Measurements from ENCODE around the gene GAST. TPM values are rescaled to one million over a fixed set of nuclear protein-coding genes. Genes with fewer than 3 reads are reported as not detected.
A peak's percentile ranks its signal among the peaks of the same experiment; 100 is the strongest.

GAST gene
- total and polyA plus RNA-seq, 2 of the 4 experiments (the other 2 are of a cell fraction) = not detected

- H3K4me1 ChIP-seq (ENCODE audit: control insufficient read depth, insufficient read depth, low read length) = peaks cover 11% of the 10 kb centered on the region
- H4K20me1 ChIP-seq (ENCODE audit: insufficient read depth, low read length) = no peaks in the 10 kb centered on the region
- peak overlapping the region; percentile 87 for H2AK9ac ChIP-seq (replicated peaks; ENCODE audit: low read depth, low read length, poor library complexity)
- no peak for DNase-seq
- CTCF ChIA-PET = interaction anchor here (1.5 kb wide), 1 partner anchor 811 kb away, joined by 3 read pairs; no protein-coding TSS in a partner anchor
- BruUV-seq (replicated peaks) = no TSS peak
- no peak for ATAC-seq (ENCODE audit: low read depth)
- H4K8ac ChIP-seq (ENCODE audit: low read depth in 2 of 2, low read length in 2 of 2) = peak overlapping the region in 1 of 2 experiments; percentile 68; a peak in 2 of 4 replicates
- no peak overlapping the region; the same call in 1 of the 2 replicates for H4K91ac ChIP-seq (ENCODE audit: insufficient read depth, low read depth, low read length)
- H2BK20ac ChIP-seq (ENCODE audit: low read depth, low read length) = 0 out of 2 replicates have a peak overlapping the region, but pooled peaks have one; percentile 6
- peak overlapping the region; percentile 22; the same call in 1 of the 3 replicates for H2BK15ac ChIP-seq (ENCODE audit: low read depth, low read length)
- H3K9ac ChIP-seq (ENCODE audit: low read depth, low read length) = peak overlapping the region; percentile 21; the same call in 1 of the 2 replicates
- 0 out of 2 replicates have a peak overlapping the region, but pooled peaks have one; percentile 34 for H3K14ac ChIP-seq (replicated peaks; ENCODE audit: low read depth, low read length)
- peak overlapping the region; percentile 60; the same call in 1 of the 2 replicates for H2AK5ac ChIP-seq (ENCODE audit: low read depth, low read length)
- peak overlapping the region; percentile 40; the same call in 1 of the 2 replicates for H3K4me2 ChIP-seq (ENCODE audit: low read depth, low read length)
- in situ Hi-C loops (cut with MboI; ENCODE audit: low sequenced_read_pairs) (loop anchor here (10.0 to 25.0 kb wide), 2 partner anchors 1043 to 1305 kb away; partner anchors contain the start of gene GJD3), dilution Hi-C loops (cut with HindIII; ENCODE audit: low sequenced_read_pairs, unreplicated experiment) (no loop called here), intact Hi-C loops (cut with micrococcal nuclease) (loop anchor here (2.0 kb wide), 1 partner anchor 1309 kb away; no protein-coding TSS in a partner anchor)
- WGBS, 2 experiments (ENCODE audit: extremely low coverage in 2 of 2, insufficient read length in 1 of 2) = 19% methylated on average over 7 of the region's 23 CpGs; no CpG with 5 or more reads in 1 of the 2 experiments
- peak overlapping the region; percentile 44 for H3K4ac ChIP-seq (ENCODE audit: low read depth, low read length)
- H4K5ac ChIP-seq (ENCODE audit: low read depth, low read length) = no peak overlapping the region
- no peak overlapping the region for H3K23ac ChIP-seq (ENCODE audit: low read depth, low read length)
- H3K79me1 ChIP-seq (ENCODE audit: low read depth in 1 of 2, low read length in 2 of 2) = peaks cover 0 to 4% of the 10 kb centered on the region in 2 experiments; a peak in 1 of 4 replicates
- H3K27me3 ChIP-seq (ENCODE audit: control insufficient read depth, insufficient read depth, low read length) = no peaks in the 10 kb centered on the region
- no peak overlapping the region for H2BK5ac ChIP-seq (ENCODE audit: low read depth, low read length, poor library complexity, severe bottlenecking)
- no peak overlapping the region for H3K56ac ChIP-seq (ENCODE audit: extremely low read depth, insufficient read depth, low read length)
- no peaks in the 10 kb centered on the region for H3K36me3 ChIP-seq (ENCODE audit: control insufficient read depth, insufficient read depth, low read length)
- peak overlapping the region; percentile 36 for H2BK120ac ChIP-seq (ENCODE audit: low read depth, low read length)
- H3K27ac ChIP-seq (ENCODE audit: insufficient read depth, low read length) = no peak overlapping the region
- H3K9me1 ChIP-seq (ENCODE audit: insufficient read depth, low read length) = 0 out of 2 replicates have a peak, but pooled peaks cover 7% of the 10 kb centered on the region
- H2AFZ ChIP-seq (replicated peaks; ENCODE audit: low read length, poor library complexity) = peak overlapping the region; percentile 100
- TF ChIP-seq SMC3 (IDR thresholded peaks at IDR 0.05; ENCODE audit: low read depth, low read length) = no peak
- no peak for TF ChIP-seq MAFK (IDR thresholded peaks at IDR 0.05; ENCODE audit: low read depth, low read length)
- TF ChIP-seq NFE2L2 (IDR thresholded peaks at IDR 0.05; ENCODE audit: low read depth, low read length) = no peak
- TF ChIP-seq RFX5 (IDR thresholded peaks at IDR 0.05; ENCODE audit: low read depth, low read length) = no peak
- TF ChIP-seq POLR2A (IDR thresholded peaks at IDR 0.05; ENCODE audit: low read depth, low read length) = no peak
- no peak for TF ChIP-seq ELK1 (IDR thresholded peaks at IDR 0.05; ENCODE audit: borderline replicate concordance, low read depth, low read length)
- TF ChIP-seq FOS (IDR thresholded peaks at IDR 0.05; ENCODE audit: low read depth, low read length) = no peak
- TF ChIP-seq BHLHE40 (IDR thresholded peaks at IDR 0.05; ENCODE audit: low read depth, low read length) = no peak
- no peak for TF ChIP-seq CHD1 (IDR thresholded peaks at IDR 0.05; ENCODE audit: low read depth, low read length)
- no peak for TF ChIP-seq RCOR1 (IDR thresholded peaks at IDR 0.05; ENCODE audit: insufficient replicate concordance, low read length)
- no peak for TF ChIP-seq MXI1 (IDR thresholded peaks at IDR 0.05; ENCODE audit: borderline replicate concordance, low read depth, low read length)
- TF ChIP-seq CEBPB (IDR thresholded peaks at IDR 0.05; ENCODE audit: low read depth, low read length) = no peak
- H3K4me3 ChIP-seq (ENCODE audit: insufficient read depth, low read depth, low read length) = no peak overlapping the region
- H3K9me3 ChIP-seq (ENCODE audit: control insufficient read depth, insufficient read depth, low read length) = no peaks in the 10 kb centered on the region
- no peak overlapping the region for H3K18ac ChIP-seq (ENCODE audit: low read depth, low read length)
- POLR2A ChIA-PET (ENCODE audit: unreplicated experiment) = interaction anchor here (0.6 kb wide), 1 partner anchor 21 kb away, joined by 3 read pairs; no protein-coding TSS in a partner anchor
These were observed 44.7 kb upstream of the GAST start for GRCh38 chr17:41667280-41668041.
